Measurements from ENCODE around the gene TOMM40. TPM values are rescaled to one million over a fixed set of nuclear protein-coding genes. Genes with fewer than 3 reads are reported as not detected.
A peak's percentile ranks its signal among the peaks of the same experiment; 100 is the strongest.

Gene TOMM40
- total RNA-seq, 1 experiment from 2014 or later: 263 TPM

DNA sequence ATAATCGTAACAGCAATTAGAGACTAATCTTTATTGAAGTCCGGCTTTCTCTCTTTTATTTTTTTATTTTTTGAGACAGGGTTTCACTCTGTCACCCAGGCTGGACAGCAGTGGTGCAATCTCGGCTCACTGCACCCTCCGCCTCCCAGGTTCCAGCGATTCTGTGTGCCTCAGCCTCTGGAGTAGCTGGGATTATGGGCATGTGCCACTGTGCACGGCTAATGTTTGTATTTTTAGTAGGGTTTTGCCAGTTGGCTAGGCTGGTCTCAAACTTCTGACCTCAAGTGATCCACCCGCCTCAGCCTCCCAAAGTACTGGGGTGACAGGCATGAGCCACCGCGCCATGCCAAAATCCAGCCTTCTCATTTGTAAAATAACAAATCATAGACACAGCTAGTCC is 58.5 kb downstream of the TOMM40 start:
- in situ Hi-C loops (cut with HindIII; ENCODE audit: low pct_unique_long_range_greater_than_20kb, low sequenced_read_pairs): no loop called here
- no peak for DNase-seq (ENCODE audit: low read depth)

DNA sequence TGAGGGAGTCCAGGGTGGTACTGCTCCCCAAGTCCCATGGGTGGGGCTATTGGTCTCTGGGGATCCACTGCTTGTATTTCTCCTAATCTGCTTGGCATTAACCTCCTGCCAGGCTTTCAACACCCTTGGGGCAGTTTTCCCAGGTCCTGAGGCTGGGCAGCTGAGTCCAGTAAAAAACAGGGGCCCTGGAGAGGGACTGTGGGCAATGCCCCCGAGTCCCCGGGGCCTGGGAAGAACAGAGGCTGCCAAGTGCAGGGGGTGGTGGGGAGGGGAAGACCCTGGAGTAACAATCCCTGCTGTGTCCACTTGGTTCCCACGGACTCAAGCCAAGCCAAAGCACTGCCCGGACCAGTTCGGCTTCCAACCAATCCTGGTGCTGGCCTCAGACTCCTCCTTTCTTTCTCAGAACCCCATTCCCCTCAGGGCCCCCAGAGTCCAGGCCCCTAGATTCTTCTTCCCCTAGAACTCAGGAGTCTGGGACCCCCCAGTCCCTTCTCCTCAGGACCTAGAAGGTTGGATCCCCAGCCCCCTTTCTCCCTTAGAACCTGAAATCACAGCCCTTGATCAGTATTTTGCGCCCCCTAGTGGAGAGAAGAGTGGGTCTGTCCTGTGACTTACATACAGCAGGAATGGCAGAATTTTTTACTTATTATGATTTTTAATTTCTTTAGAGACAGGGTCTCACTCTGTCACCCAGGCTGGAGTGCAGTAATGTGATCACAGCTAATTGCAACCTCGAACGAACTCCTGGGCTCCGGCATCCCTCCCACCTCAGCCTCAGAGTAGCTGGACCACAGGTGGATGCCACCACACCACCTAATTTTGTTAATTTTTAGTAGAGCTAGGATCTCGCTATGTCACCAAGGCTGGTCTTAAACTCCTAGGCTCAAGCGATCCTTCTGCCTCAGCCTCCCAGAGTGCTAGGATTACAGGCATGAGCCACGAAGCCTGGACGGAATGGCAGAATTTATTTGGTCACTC is 60.4 kb downstream of the TOMM40 start:
- DNase-seq (ENCODE audit: low read depth): peak; percentile 60
- in situ Hi-C loops (cut with HindIII; ENCODE audit: low pct_unique_long_range_greater_than_20kb, low sequenced_read_pairs): no loop called here

Other genes starting within 250 kb of the TOMM40 start
- 80.5 and 93.9 TPM in 2 replicates for gene PVR, start 247.3 kb upstream of the TOMM40 start, total RNA-seq (2014; rRNA removed; shearing (Covaris generic); ENCODE audit: low replicate concordance)
- gene CEACAM19, start 219.8 kb upstream of the TOMM40 start, total RNA-seq (2014; rRNA removed; shearing (Covaris generic); ENCODE audit: low replicate concordance): not detected in 2 replicates
- not detected in 2 replicates for gene CEACAM16, start 192.1 kb upstream of the TOMM40 start, total RNA-seq (2014; rRNA removed; shearing (Covaris generic); ENCODE audit: low replicate concordance)
- gene BCL3, start 142.5 kb upstream of the TOMM40 start, total RNA-seq (2014; rRNA removed; shearing (Covaris generic); ENCODE audit: low replicate concordance): 0.95 and 4.2 TPM in 2 replicates
- not detected in 2 replicates for gene CBLC, start 113.4 kb upstream of the TOMM40 start, total RNA-seq (2014; rRNA removed; shearing (Covaris generic); ENCODE audit: low replicate concordance)
- gene BCAM, start 82.2 kb upstream of the TOMM40 start, total RNA-seq (2014; rRNA removed; shearing (Covaris generic); ENCODE audit: low replicate concordance): 67.7 and 79.1 TPM in 2 replicates
- gene NECTIN2, start 45.0 kb upstream of the TOMM40 start, total RNA-seq (2014; rRNA removed; shearing (Covaris generic); ENCODE audit: low replicate concordance): 90.0 and 91.5 TPM in 2 replicates
- gene APOE, start 14.5 kb downstream of the TOMM40 start, total RNA-seq (2014; rRNA removed; shearing (Covaris generic); ENCODE audit: low replicate concordance): 1.8 and 6.7 TPM in 2 replicates
- 6.1 and 24.1 TPM in 2 replicates for gene APOC1, start 23.4 kb downstream of the TOMM40 start, total RNA-seq (2014; rRNA removed; shearing (Covaris generic); ENCODE audit: low replicate concordance)
- gene APOC4, start 51.0 kb downstream of the TOMM40 start, total RNA-seq (2014; rRNA removed; shearing (Covaris generic); ENCODE audit: low replicate concordance): not detected in 2 replicates
- not detected in 2 replicates for gene APOC2, start 54.8 kb downstream of the TOMM40 start, total RNA-seq (2014; rRNA removed; shearing (Covaris generic); ENCODE audit: low replicate concordance)
- 10.9 and 24.3 TPM in 2 replicates for gene CLPTM1, start 64.1 kb downstream of the TOMM40 start, total RNA-seq (2014; rRNA removed; shearing (Covaris generic); ENCODE audit: low replicate concordance)
- 24.8 and 41.4 TPM in 2 replicates for gene RELB, start 110.2 kb downstream of the TOMM40 start, total RNA-seq (2014; rRNA removed; shearing (Covaris generic); ENCODE audit: low replicate concordance)
- gene CLASRP, start 147.8 kb downstream of the TOMM40 start, total RNA-seq (2014; rRNA removed; shearing (Covaris generic); ENCODE audit: low replicate concordance): 10.1 and 13.8 TPM in 2 replicates
- not detected in 2 replicates for gene ZNF296, start 185.2 kb downstream of the TOMM40 start, total RNA-seq (2014; rRNA removed; shearing (Covaris generic); ENCODE audit: low replicate concordance)
- 79.7 and 108 TPM in 2 replicates for gene GEMIN7, start 188.0 kb downstream of the TOMM40 start, total RNA-seq (2014; rRNA removed; shearing (Covaris generic); ENCODE audit: low replicate concordance)
- 95.2 and 106 TPM in 2 replicates for gene PPP1R37, start 201.9 kb downstream of the TOMM40 start, total RNA-seq (2014; rRNA removed; shearing (Covaris generic); ENCODE audit: low replicate concordance)